DOHH2 (cell line): ENCODE results near the gene SYNGR4.

Experiments
- H3F3A ChIP-seq: fragments of 200-600 bp; sonication (generic), shearing (Covaris generic); 2 replicates; pipeline ENCODE4 v1.6.0; 2016; ENCODE audit warnings: antibody characterized with exemption, mild to moderate bottlenecking; ENCODE audit not compliant: control insufficient read depth, insufficient read depth
- H3K27ac ChIP-seq: fragments of 200-600 bp; sonication (generic); 2 replicates; pipeline ENCODE4 v1.5.1; 2014; ENCODE audit warnings: low read depth, mild to moderate bottlenecking, low read length, moderate library complexity
- H3K27me3 ChIP-seq: fragments of 200-600 bp; sonication (generic); 2 replicates; pipeline ENCODE4 v1.6.1; 2014; ENCODE audit warnings: mild to moderate bottlenecking, low read length, mixed read lengths; ENCODE audit not compliant: control insufficient read depth
- H3K36me3 ChIP-seq: fragments of 200-600 bp; sonication (generic); 2 replicates; pipeline ENCODE4 v1.6.1; 2014; ENCODE audit warnings: mild to moderate bottlenecking, low read length, moderate library complexity, mixed read lengths; ENCODE audit not compliant: control insufficient read depth
- H3K4me1 ChIP-seq: fragments of 200-600 bp; sonication (generic); 2 replicates; pipeline ENCODE4 v1.6.1; 2014; ENCODE audit warnings: mild to moderate bottlenecking, low read length, mixed read lengths; ENCODE audit not compliant: control insufficient read depth
- H3K4me2 ChIP-seq: fragments of 200-600 bp; sonication (generic); 2 replicates; pipeline ENCODE4 v1.6.0; 2014; ENCODE audit warnings: mild to moderate bottlenecking, low read length, moderate library complexity
- H3K4me3 ChIP-seq: fragments of 200-600 bp; sonication (generic); 2 replicates; pipeline ENCODE4 v1.5.1; 2014; ENCODE audit warnings: mild to moderate bottlenecking, low read length, mixed read lengths
- H3K79me2 ChIP-seq: fragments of 200-600 bp; sonication (generic); 2 replicates; pipeline ENCODE4 v1.6.1; 2014; ENCODE audit warnings: mild to moderate bottlenecking, low read length, mixed read lengths; ENCODE audit not compliant: control insufficient read depth
- H3K9me2 ChIP-seq: fragments of 200-600 bp; sonication (generic); replicated peaks from 2 replicates; pipeline ENCODE4 v1.6.1; 2014; ENCODE audit warnings: mild to moderate bottlenecking, low read length, mixed read lengths; ENCODE audit not compliant: control insufficient read depth
- H3K9me3 ChIP-seq: fragments of 200-600 bp; sonication (generic); 2 replicates; pipeline ENCODE4 v1.6.1; 2014; ENCODE audit warnings: antibody characterized with exemption, low read length, mixed read lengths; ENCODE audit not compliant: control insufficient read depth, insufficient read depth
- H4K20me1 ChIP-seq: fragments of 200-600 bp; sonication (generic); 2 replicates; pipeline ENCODE4 v1.6.0; 2014; ENCODE audit warnings: low read depth, mild to moderate bottlenecking, antibody characterized with exemption, low read length, moderate library complexity; ENCODE audit not compliant: control insufficient read depth, insufficient read depth
- CTCF ChIP-seq: fragments of 200-600 bp; sonication (generic); IDR thresholded peaks from one replicate; pipeline ENCODE4 v1.5.1; 2014; ENCODE audit warnings: antibody characterized with exemption, mild to moderate bottlenecking, low read depth, low read length; ENCODE audit not compliant: poor library complexity, severe bottlenecking
- EZH2phosphoT487 ChIP-seq: fragments of 200-600 bp; sonication (generic); IDR thresholded peaks from 2 replicates; pipeline ENCODE4 v1.6.1; 2017; ENCODE audit warnings: borderline replicate concordance, mild to moderate bottlenecking, antibody characterized with exemption, low read length, moderate library complexity, mixed read lengths

SYNGR4 gene

GRCh38 chr19:48392860-48393558, 28.8 kb downstream of the SYNGR4 start:
- Histone ChIP-seq H3K9me3 (no peaks in the 10 kb centered on the region), H3K4me1 (peaks cover 27% of the 10 kb centered on the region), H3K4me3 (no peak overlapping the region), H3K27me3 (peaks cover 57% of the 10 kb centered on the region), H3K4me2 (peak overlapping the region; percentile 39; the same call in 1 of the 2 replicates), H3K36me3 (peaks cover 24% of the 10 kb centered on the region), H3K9me2 (no peaks in the 10 kb centered on the region), H3F3A (no peaks in the 10 kb centered on the region), H3K79me2 (peaks cover 24% of the 10 kb centered on the region), H4K20me1 (peaks cover 3% of the 10 kb centered on the region; the same call in 1 of the 2 replicates), H3K27ac (no peak overlapping the region)
- no peak for TF ChIP-seq CTCF
- no peak for TF ChIP-seq EZH2phosphoT487

- H3K4me3 ChIP-seq: no peak within 1 kb of the TSS
- H3K4me1 ChIP-seq: peaks cover 28% of the 10 kb centered on the region
- no peaks in the 10 kb centered on the region for H3F3A ChIP-seq
- H3K36me3 ChIP-seq: peaks cover 17% of the 10 kb centered on the region
- H4K20me1 ChIP-seq: peaks cover 3% of the 10 kb centered on the region; the same call in 1 of the 2 replicates
- no peaks in the 10 kb centered on the region for H3K9me3 ChIP-seq
- no peaks in the 10 kb centered on the region for H3K9me2 ChIP-seq
- H3K4me2 ChIP-seq: peak within 1 kb of the TSS; percentile 39
- H3K79me2 ChIP-seq: peaks cover 23% of the 10 kb centered on the region
- H3K27me3 ChIP-seq: peaks cover 59% of the 10 kb centered on the region
- TF ChIP-seq EZH2phosphoT487 (peak; percentile 93; the same call in 1 of the 2 replicates), CTCF (peak; percentile 15)
- H3K27ac ChIP-seq: no peak within 1 kb of the TSS
Measured at GRCh38 chr19:48393559-48394330, 29.6 kb downstream of the SYNGR4 start, which contains the start of gene GRIN2D. Gene GRIN2D (plus strand): TSS chr19:48393668. CDS start chr19:48398393, 4,725 bp downstream.

- Histone ChIP-seq H3K27me3 (peaks cover 59% of the 10 kb centered on the region), H3K36me3 (peaks cover 9% of the 10 kb centered on the region), H3K79me2 (peaks cover 18% of the 10 kb centered on the region), H3F3A (0 out of 2 replicates have a peak, but pooled peaks cover 4% of the 10 kb centered on the region), H3K4me1 (peaks cover 33% of the 10 kb centered on the region), H4K20me1 (peaks cover 3% of the 10 kb centered on the region; the same call in 1 of the 2 replicates), H3K4me2 (peak overlapping the region; percentile 39), H3K4me3 (no peak overlapping the region), H3K27ac (no peak overlapping the region), H3K9me3 (no peaks in the 10 kb centered on the region), H3K9me2 (no peaks in the 10 kb centered on the region)
- no peak for TF ChIP-seq CTCF
- TF ChIP-seq EZH2phosphoT487: peak; percentile 97
Measured at GRCh38 chr19:48394331-48395169, 30.4 kb downstream of the SYNGR4 start.
